Activated T-helper 17 cell treated with anti-CD3 and anti-CD28 coated beads, Interleukin-2, amount 50 U/mL, for 72 hours (primary cell): ENCODE data around the gene HPDL. TPM values are rescaled to one million over a fixed set of nuclear protein-coding genes. Genes with fewer than 3 reads are reported as not detected.

ENCODE experiments used
- ATAC-seq: fragments of 150-1000 bp; cut with Tn5 transposase; replicated peaks from 2 replicates; pipeline ENCODE4 v1.10.0; 2021; ENCODE audit warnings: mild to moderate bottlenecking, moderate library complexity
- H3K27ac Mint-ChIP-seq: one replicate; pipeline ENCODE4 v1.8.0; 2022; ENCODE audit warnings: mixed read lengths
- H3K27me3 Mint-ChIP-seq: one replicate; pipeline ENCODE4 v1.8.0; 2022; ENCODE audit warnings: mixed read lengths
- H3K36me3 Mint-ChIP-seq: one replicate; pipeline ENCODE4 v1.8.0; 2022; ENCODE audit warnings: low read depth, mild to moderate bottlenecking, mixed read lengths
- H3K4me1 Mint-ChIP-seq: one replicate; pipeline ENCODE4 v1.8.0; 2022; ENCODE audit warnings: mixed read lengths
- H3K4me3 Mint-ChIP-seq: one replicate; pipeline ENCODE4 v1.8.0; 2022; ENCODE audit warnings: mild to moderate bottlenecking, mixed read lengths
- H3K9me3 Mint-ChIP-seq: one replicate; pipeline ENCODE4 v1.8.0; 2022; ENCODE audit warnings: mixed read lengths
- total RNA-seq, 2 donors: library from RNA; stranded (reverse); gene quantifications; one replicate each; pipeline ENCODE4 v1.2.3, GENCODE V29; 2022

HPDL gene
- total RNA-seq, 2 donors from 2014 or later: 4.5 to 22.6 TPM

- peaks cover 22% of the 10 kb centered on the region for H3K36me3 Mint-ChIP-seq
- H3K4me1 Mint-ChIP-seq: peaks cover 10% of the 10 kb centered on the region
- no peak for ATAC-seq
- H3K27me3 Mint-ChIP-seq: no peaks in the 10 kb centered on the region
- peak overlapping the region; percentile 18 for H3K27ac Mint-ChIP-seq
- no peak overlapping the region for H3K4me3 Mint-ChIP-seq
- no peaks in the 10 kb centered on the region for H3K9me3 Mint-ChIP-seq
These were observed 7.9 kb downstream of the HPDL start for GRCh38 chr1:45334308-45335245.

GRCh38 chr1:45335855-45336324 is 9.2 kb downstream of the HPDL start:
- Mint-ChIP-seq H3K27me3 (no peaks in the 10 kb centered on the region), H3K36me3 (peaks cover 22% of the 10 kb centered on the region), H3K9me3 (no peaks in the 10 kb centered on the region), H3K4me1 (peaks cover 10% of the 10 kb centered on the region), H3K27ac (peak overlapping the region; percentile 51), H3K4me3 (no peak overlapping the region)
- no peak for ATAC-seq

GRCh38 chr1:45337630-45338325 is 11.1 kb downstream of the HPDL start:
- Mint-ChIP-seq H3K27me3 (no peaks in the 10 kb centered on the region), H3K27ac (peak overlapping the region; percentile 99), H3K9me3 (no peaks in the 10 kb centered on the region), H3K4me3 (peak overlapping the region; percentile 98), H3K36me3 (peaks cover 36% of the 10 kb centered on the region), H3K4me1 (peaks cover 17% of the 10 kb centered on the region)
- ATAC-seq: no peak

DNA sequence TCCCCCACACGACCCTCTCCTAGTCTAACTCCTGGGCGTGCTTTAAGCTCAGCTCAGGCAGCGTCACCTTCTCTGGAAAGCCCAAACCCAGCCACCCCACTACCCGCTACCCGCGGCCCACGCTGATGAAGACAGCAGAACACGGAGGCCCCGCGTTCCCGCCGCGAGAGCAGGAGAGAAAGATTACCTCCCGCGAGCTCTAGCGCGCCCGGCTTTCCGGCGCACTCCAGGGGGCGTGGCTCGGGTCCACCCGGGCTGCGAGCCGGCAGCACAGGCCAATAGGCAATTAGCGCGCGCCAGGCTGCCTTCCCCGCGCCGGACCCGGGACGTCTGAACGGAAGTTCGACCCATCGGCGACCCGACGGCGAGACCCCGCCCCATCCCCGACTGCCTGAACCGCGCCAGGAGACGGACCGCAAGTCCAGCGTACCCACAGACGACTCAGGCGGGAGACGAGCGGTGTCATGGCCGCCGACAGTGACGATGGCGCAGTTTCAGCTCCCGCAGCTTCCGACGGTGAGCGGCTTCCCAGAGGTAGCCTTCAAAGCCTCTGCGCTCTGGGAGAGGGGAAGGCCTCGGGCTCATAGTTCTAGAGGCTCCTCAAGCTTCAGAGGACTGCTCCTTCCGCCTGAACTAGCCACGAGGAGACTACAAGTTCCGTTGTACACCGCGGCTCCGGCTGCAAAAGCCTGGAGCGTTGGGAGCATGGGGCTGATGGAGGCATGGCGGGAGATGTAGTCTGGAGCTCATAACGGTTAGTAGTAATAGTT is 13.3 kb downstream of the HPDL start, which contains the start of the genes MUTYH and TOE1:
MUTYH (minus strand) TSS at position 652 of the 770 bp plus-strand sequence. CDS start 5,935 bp downstream, outside the sequence.
TOE1 (plus strand) TSS at position 382 of the 770 bp plus-strand sequence; CDS start at position 465, 83 bp downstream.
- Mint-ChIP-seq H3K27ac (peak within 1 kb of the TSS; percentile 99), H3K4me1 (peaks cover 17% of the 10 kb centered on the region), H3K9me3 (no peaks in the 10 kb centered on the region)

GRCh38 chr1:45340816-45341466 is 14.2 kb downstream of the HPDL start:
- Mint-ChIP-seq H3K27ac (peak overlapping the region; percentile 99), H3K4me3 (peak overlapping the region; percentile 98), H3K27me3 (no peaks in the 10 kb centered on the region), H3K36me3 (peaks cover 66% of the 10 kb centered on the region), H3K9me3 (no peaks in the 10 kb centered on the region), H3K4me1 (peaks cover 18% of the 10 kb centered on the region)
- no peak for ATAC-seq

More for the DNA sequence above, 13.3 kb downstream of the HPDL start, which contains the start of the genes MUTYH and TOE1:
- Mint-ChIP-seq H3K27me3 (no peaks in the 10 kb centered on the region), H3K4me3 (peak within 1 kb of the TSS; percentile 98), H3K36me3 (peaks cover 56% of the 10 kb centered on the region)
- peak; percentile 90 for ATAC-seq

- H3K4me3 Mint-ChIP-seq: no peak overlapping the region
- H3K4me1 Mint-ChIP-seq: peaks cover 19% of the 10 kb centered on the region
- H3K9me3 Mint-ChIP-seq: no peaks in the 10 kb centered on the region
- no peak overlapping the region for H3K27ac Mint-ChIP-seq
- ATAC-seq: no peak
- peaks cover 72% of the 10 kb centered on the region for H3K36me3 Mint-ChIP-seq
- H3K27me3 Mint-ChIP-seq: no peaks in the 10 kb centered on the region
These were observed 17.8 kb downstream of the HPDL start for GRCh38 chr1:45344499-45344898.

- no peaks in the 10 kb centered on the region for H3K9me3 Mint-ChIP-seq
- no peaks in the 10 kb centered on the region for H3K27me3 Mint-ChIP-seq
- peaks cover 66% of the 10 kb centered on the region for H3K36me3 Mint-ChIP-seq
- H3K4me1 Mint-ChIP-seq: peaks cover 19% of the 10 kb centered on the region
- H3K4me3 Mint-ChIP-seq: no peak overlapping the region
- no peak overlapping the region for H3K27ac Mint-ChIP-seq
- no peak for ATAC-seq
These were observed 18.3 kb downstream of the HPDL start for GRCh38 chr1:45345014-45345413.

DNA sequence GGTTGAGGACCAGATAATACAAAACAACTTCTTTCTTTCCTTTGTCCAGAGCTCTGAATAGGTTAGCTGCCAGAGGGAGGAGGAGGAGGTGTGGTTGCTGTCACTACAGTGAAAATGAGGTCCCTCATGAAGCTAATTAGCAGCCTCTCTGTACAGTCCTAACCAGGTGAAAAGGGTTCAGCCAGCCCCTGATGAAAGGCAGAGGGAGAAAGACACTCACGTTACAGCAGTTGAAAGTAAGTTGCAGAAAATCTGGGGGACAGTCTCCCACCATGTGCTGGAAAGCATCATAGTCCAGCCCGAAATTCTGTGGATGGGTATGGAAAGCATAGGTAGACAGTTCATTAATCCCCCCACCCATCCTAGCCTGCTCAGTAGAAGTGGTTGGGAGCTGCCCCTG is 19.8 kb downstream of the HPDL start:
- Mint-ChIP-seq H3K4me3 (no peak overlapping the region), H3K27me3 (no peaks in the 10 kb centered on the region), H3K4me1 (peaks cover 19% of the 10 kb centered on the region), H3K9me3 (no peaks in the 10 kb centered on the region), H3K36me3 (peaks cover 52% of the 10 kb centered on the region), H3K27ac (peak overlapping the region; percentile 68)
- no peak for ATAC-seq

- ATAC-seq: no peak
These were observed 21.3 kb downstream of the HPDL start for GRCh38 chr1:45348020-45348419.

GRCh38 chr1:45348609-45348965 is 21.9 kb downstream of the HPDL start:
- no peaks in the 10 kb centered on the region for H3K9me3 Mint-ChIP-seq
- peaks cover 12% of the 10 kb centered on the region for H3K4me1 Mint-ChIP-seq
- peak overlapping the region; percentile 72 for H3K27ac Mint-ChIP-seq
- no peak overlapping the region for H3K4me3 Mint-ChIP-seq
- no peak for ATAC-seq
- peaks cover 31% of the 10 kb centered on the region for H3K36me3 Mint-ChIP-seq
- H3K27me3 Mint-ChIP-seq: no peaks in the 10 kb centered on the region

More at GRCh38 chr1:45348020-45348419, 21.3 kb downstream of the HPDL start:
- Mint-ChIP-seq H3K27ac (peak overlapping the region; percentile 72), H3K27me3 (no peaks in the 10 kb centered on the region), H3K4me1 (peaks cover 12% of the 10 kb centered on the region), H3K4me3 (no peak overlapping the region), H3K9me3 (no peaks in the 10 kb centered on the region), H3K36me3 (peaks cover 36% of the 10 kb centered on the region)

- peaks cover 12% of the 10 kb centered on the region for H3K4me1 Mint-ChIP-seq
- H3K27me3 Mint-ChIP-seq: no peaks in the 10 kb centered on the region
- H3K4me3 Mint-ChIP-seq: no peak overlapping the region
- H3K9me3 Mint-ChIP-seq: no peaks in the 10 kb centered on the region
- peak; percentile 46 for ATAC-seq
- H3K27ac Mint-ChIP-seq: peak overlapping the region; percentile 72
- H3K36me3 Mint-ChIP-seq: peaks cover 25% of the 10 kb centered on the region
These were observed 22.4 kb downstream of the HPDL start for GRCh38 chr1:45348966-45349677.

- peaks cover 5% of the 10 kb centered on the region for H3K4me1 Mint-ChIP-seq
- H3K27me3 Mint-ChIP-seq: no peaks in the 10 kb centered on the region
- ATAC-seq: no peak
- no peak overlapping the region for H3K4me3 Mint-ChIP-seq
- H3K27ac Mint-ChIP-seq: no peak overlapping the region
- H3K9me3 Mint-ChIP-seq: no peaks in the 10 kb centered on the region
- H3K36me3 Mint-ChIP-seq: peaks cover 4% of the 10 kb centered on the region
These were observed 24.8 kb downstream of the HPDL start for GRCh38 chr1:45351508-45351907.

- H3K9me3 Mint-ChIP-seq: no peaks in the 10 kb centered on the region
- no peak for ATAC-seq
These were observed 27.0 kb downstream of the HPDL start for GRCh38 chr1:45353685-45354084.

More at GRCh38 chr1:45353685-45354084, 27.0 kb downstream of the HPDL start:
- no peak overlapping the region for H3K4me3 Mint-ChIP-seq
- no peak overlapping the region for H3K27ac Mint-ChIP-seq
- no peaks in the 10 kb centered on the region for H3K36me3 Mint-ChIP-seq
- H3K27me3 Mint-ChIP-seq: no peaks in the 10 kb centered on the region
- no peaks in the 10 kb centered on the region for H3K4me1 Mint-ChIP-seq
